OCI-LY1 (cell line): ENCODE results near the gene CDK5R1.

ENCODE experiments used
- H2AFZ ChIP-seq: fragments of 200-600 bp; sonication (generic), shearing (Covaris generic); 2 replicates; pipeline ENCODE4 v1.6.0; 2014; ENCODE audit warnings: antibody characterized with exemption, mild to moderate bottlenecking, low read length
- H3F3A ChIP-seq: fragments of 200-600 bp; sonication (generic), shearing (Covaris generic); 2 replicates; pipeline ENCODE4 v1.6.0; 2014; ENCODE audit warnings: mild to moderate bottlenecking, antibody characterized with exemption, low read length, moderate library complexity; ENCODE audit not compliant: insufficient read depth
- H3K27ac ChIP-seq: fragments of 200-600 bp; sonication (generic); 2 replicates; pipeline ENCODE4 v1.5.1; 2014; ENCODE audit warnings: low read length, mixed run types, mild to moderate bottlenecking, low read depth; ENCODE audit not compliant: poor library complexity, severe bottlenecking
- H3K27me3 ChIP-seq: fragments of 200-600 bp; sonication (generic); 2 replicates; pipeline ENCODE4 v1.6.0; 2014; ENCODE audit warnings: antibody characterized with exemption, mild to moderate bottlenecking, low read length, moderate library complexity; ENCODE audit not compliant: insufficient read depth
- H3K36me3 ChIP-seq: fragments of 200-600 bp; sonication (generic); 2 replicates; pipeline ENCODE4 v1.6.1; 2014; ENCODE audit warnings: mild to moderate bottlenecking, antibody characterized with exemption, low read length, moderate library complexity, mixed read lengths; ENCODE audit not compliant: insufficient read depth
- H3K4me1 ChIP-seq: fragments of 200-600 bp; sonication (generic); 2 replicates; pipeline ENCODE4 v1.5.1; 2014; ENCODE audit warnings: mild to moderate bottlenecking, low read length, moderate library complexity; ENCODE audit not compliant: insufficient read depth, severe bottlenecking
- H3K4me2 ChIP-seq: fragments of 200-600 bp; sonication (generic), shearing (Covaris generic); 2 replicates; pipeline ENCODE4 v1.6.1; 2014; ENCODE audit warnings: low read length
- H3K4me3 ChIP-seq: fragments of 200-600 bp; sonication (generic); 2 replicates; pipeline ENCODE4 v1.5.1; 2014; ENCODE audit warnings: low read length, low read depth, mild to moderate bottlenecking, mixed read lengths; ENCODE audit not compliant: poor library complexity, severe bottlenecking
- H3K79me2 ChIP-seq: fragments of 200-600 bp; shearing (Covaris generic); 2 replicates; pipeline ENCODE4 v1.6.1; 2016; ENCODE audit warnings: mixed run types, low read length, mixed read lengths; ENCODE audit not compliant: insufficient read depth
- H3K9ac ChIP-seq: fragments of 200-600 bp; sonication (generic), shearing (Covaris generic); 2 replicates; pipeline ENCODE4 v1.6.1; 2014; ENCODE audit warnings: mild to moderate bottlenecking, low read length, mixed read lengths
- H3K9me2 ChIP-seq: fragments of 200-600 bp; sonication (generic), shearing (Covaris generic); 2 replicates; pipeline ENCODE4 v1.6.1; 2014; ENCODE audit warnings: low read depth, mild to moderate bottlenecking, low read length, mixed read lengths
- H3K9me3 ChIP-seq: fragments of 200-600 bp; shearing (Covaris generic); 2 replicates; pipeline ENCODE4 v1.6.1; 2014; ENCODE audit warnings: low read length, mixed read lengths
- H4K20me1 ChIP-seq: fragments of 200-600 bp; sonication (generic), shearing (Covaris generic); 2 replicates; pipeline ENCODE4 v1.6.0; 2016; ENCODE audit warnings: mild to moderate bottlenecking, low read length; ENCODE audit not compliant: insufficient read depth
- CTCF ChIP-seq: fragments of 200-600 bp; sonication (generic), shearing (Covaris generic); IDR thresholded peaks from 2 replicates; pipeline ENCODE4 v1.5.1; 2017; ENCODE audit warnings: mild to moderate bottlenecking, antibody characterized with exemption, low read length, moderate library complexity, mixed read lengths
- EZH2 ChIP-seq: fragments of 200-600 bp; sonication (generic), shearing (Covaris generic); IDR thresholded peaks from 2 replicates; pipeline ENCODE4 v1.8.0; 2017; ENCODE audit warnings: borderline replicate concordance, mixed run types, mild to moderate bottlenecking, antibody characterized with exemption, low read length, moderate library complexity, mixed read lengths

Gene CDK5R1

GRCh38 chr17:32479074-32479617 is 7.6 kb upstream of the CDK5R1 start:
- no peaks in the 10 kb centered on the region for H3K9me2 ChIP-seq

DNA sequence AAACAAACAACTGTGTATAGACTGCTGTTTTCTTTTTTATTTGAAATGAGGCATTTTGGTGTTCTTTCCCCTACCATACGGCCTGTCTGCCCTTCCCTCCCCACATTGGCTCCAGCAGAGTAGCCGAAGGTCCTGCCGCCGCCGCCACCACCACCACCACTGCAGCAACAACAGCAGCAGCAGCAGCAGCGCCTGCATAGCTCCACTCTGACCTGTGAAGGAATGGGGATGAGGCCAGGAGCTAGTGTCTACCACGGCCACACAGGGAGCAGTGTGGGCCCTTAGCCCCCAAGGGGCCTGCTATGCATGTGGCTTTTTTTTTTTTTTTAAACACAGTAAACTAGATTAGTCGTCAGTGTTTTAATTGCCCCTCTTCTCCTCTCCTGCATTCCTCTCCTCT is 5.6 kb upstream of the CDK5R1 start:
- Histone ChIP-seq H3K4me2 (no peak overlapping the region), H2AFZ (no peak overlapping the region), H3K4me1 (peaks cover 5% of the 10 kb centered on the region), H3F3A (0 out of 2 replicates have a peak, but pooled peaks cover 2% of the 10 kb centered on the region), H3K79me2 (no peaks in the 10 kb centered on the region), H4K20me1 (no peaks in the 10 kb centered on the region), H3K9me2 (no peaks in the 10 kb centered on the region), H3K27ac (no peak overlapping the region), H3K9me3 (no peaks in the 10 kb centered on the region), H3K36me3 (peaks cover 65% of the 10 kb centered on the region), H3K4me3 (no peak overlapping the region), H3K9ac (no peak overlapping the region), H3K27me3 (no peaks in the 10 kb centered on the region)
- no peak for TF ChIP-seq CTCF

More at GRCh38 chr17:32479074-32479617, 7.6 kb upstream of the CDK5R1 start:
- Histone ChIP-seq H2AFZ (no peak overlapping the region), H3K4me2 (no peak overlapping the region), H3K79me2 (no peaks in the 10 kb centered on the region), H3K9ac (no peak overlapping the region), H3K36me3 (peaks cover 86% of the 10 kb centered on the region), H3K4me1 (no peaks in the 10 kb centered on the region), H3K4me3 (no peak overlapping the region), H3K27me3 (no peaks in the 10 kb centered on the region), H3K9me3 (no peaks in the 10 kb centered on the region), H3K27ac (no peak overlapping the region), H4K20me1 (no peaks in the 10 kb centered on the region), H3F3A (0 out of 2 replicates have a peak, but pooled peaks cover 2% of the 10 kb centered on the region)
- TF ChIP-seq EZH2: no peak
- TF ChIP-seq CTCF: no peak

- peaks cover 10% of the 10 kb centered on the region for H3K4me1 ChIP-seq
- no peaks in the 10 kb centered on the region for H3K79me2 ChIP-seq
- no peak overlapping the region for H2AFZ ChIP-seq
- 0 out of 2 replicates have a peak, but pooled peaks cover 2% of the 10 kb centered on the region for H3F3A ChIP-seq
- H3K9ac ChIP-seq: no peak overlapping the region
- TF ChIP-seq CTCF (no peak), EZH2 (no peak)
- H3K27me3 ChIP-seq: no peaks in the 10 kb centered on the region
- H3K9me2 ChIP-seq: no peaks in the 10 kb centered on the region
- H4K20me1 ChIP-seq: no peaks in the 10 kb centered on the region
- no peak overlapping the region for H3K4me3 ChIP-seq
- H3K27ac ChIP-seq: no peak overlapping the region
- H3K36me3 ChIP-seq: peaks cover 51% of the 10 kb centered on the region
- no peaks in the 10 kb centered on the region for H3K9me3 ChIP-seq
- H3K4me2 ChIP-seq: no peak overlapping the region
These were observed 4.0 kb upstream of the CDK5R1 start for GRCh38 chr17:32482568-32483320.
